IPS-18c (cell line): ENCODE results near the gene DLGAP4.

Experiments
- H3K4me3 ChIP-seq: 2 replicates; pipeline ENCODE4 v1.7.0; 2013; ENCODE audit warnings: low read depth, mild to moderate bottlenecking, low read length, moderate library complexity; ENCODE audit not compliant: insufficient read depth
- H3K9me3 ChIP-seq: one replicate; pipeline ENCODE4 v1.6.1; 2013; ENCODE audit warnings: mild to moderate bottlenecking, low read length, moderate library complexity; ENCODE audit not compliant: control insufficient read depth, insufficient read depth

Gene DLGAP4

GRCh38 chr20:36339646-36340592, 33.8 kb downstream of the DLGAP4 start:
- H3K4me3 ChIP-seq = no peak overlapping the region
- no peaks in the 10 kb centered on the region for H3K9me3 ChIP-seq

GRCh38 chr20:36340593-36340990, 34.5 kb downstream of the DLGAP4 start:
- no peak overlapping the region for H3K4me3 ChIP-seq
- H3K9me3 ChIP-seq = no peaks in the 10 kb centered on the region

GRCh38 chr20:36341331-36342020, 35.3 kb downstream of the DLGAP4 start:
- H3K9me3 ChIP-seq = no peaks in the 10 kb centered on the region

GRCh38 chr20:36342331-36343120, 36.4 kb downstream of the DLGAP4 start:
- H3K4me3 ChIP-seq = no peak overlapping the region; the same call in 1 of the 2 replicates
- H3K9me3 ChIP-seq = no peaks in the 10 kb centered on the region

More at GRCh38 chr20:36341331-36342020, 35.3 kb downstream of the DLGAP4 start:
- no peak overlapping the region for H3K4me3 ChIP-seq

GRCh38 chr20:36343641-36344040, 37.5 kb downstream of the DLGAP4 start:
- H3K9me3 ChIP-seq = no peaks in the 10 kb centered on the region
- H3K4me3 ChIP-seq = no peak overlapping the region

GRCh38 chr20:36344517-36345132, 38.5 kb downstream of the DLGAP4 start:
- H3K4me3 ChIP-seq = no peak overlapping the region
- H3K9me3 ChIP-seq = no peaks in the 10 kb centered on the region

GRCh38 chr20:36346256-36346655, 40.1 kb downstream of the DLGAP4 start:
- no peak overlapping the region for H3K4me3 ChIP-seq
- no peaks in the 10 kb centered on the region for H3K9me3 ChIP-seq

- no peak overlapping the region for H3K4me3 ChIP-seq
These were observed 43.4 kb downstream of the DLGAP4 start for GRCh38 chr20:36349384-36350170.

GRCh38 chr20:36350439-36350838, 44.3 kb downstream of the DLGAP4 start:
- Histone ChIP-seq H3K4me3 (no peak overlapping the region), H3K9me3 (no peaks in the 10 kb centered on the region)

More at GRCh38 chr20:36349384-36350170, 43.4 kb downstream of the DLGAP4 start:
- H3K9me3 ChIP-seq = no peaks in the 10 kb centered on the region

GRCh38 chr20:36351937-36352336, 45.8 kb downstream of the DLGAP4 start:
- Histone ChIP-seq H3K4me3 (no peak overlapping the region), H3K9me3 (no peaks in the 10 kb centered on the region)

- H3K9me3 ChIP-seq = no peaks in the 10 kb centered on the region
These were observed 46.9 kb downstream of the DLGAP4 start for GRCh38 chr20:36352843-36353553.

GRCh38 chr20:36353740-36354139, 47.6 kb downstream of the DLGAP4 start:
- no peaks in the 10 kb centered on the region for H3K9me3 ChIP-seq
- no peak overlapping the region for H3K4me3 ChIP-seq

More at GRCh38 chr20:36352843-36353553, 46.9 kb downstream of the DLGAP4 start:
- peak overlapping the region; percentile 15; the same call in 1 of the 2 replicates for H3K4me3 ChIP-seq

- H3K4me3 ChIP-seq = no peak overlapping the region
These were observed 49.5 kb downstream of the DLGAP4 start for GRCh38 chr20:36355469-36356171.

GRCh38 chr20:36359668-36360406, 53.7 kb downstream of the DLGAP4 start:
- Histone ChIP-seq H3K9me3 (no peaks in the 10 kb centered on the region), H3K4me3 (no peak overlapping the region)

More at GRCh38 chr20:36355469-36356171, 49.5 kb downstream of the DLGAP4 start:
- no peaks in the 10 kb centered on the region for H3K9me3 ChIP-seq
